ENCODE data around the gene DCBLD1.

DNA sequence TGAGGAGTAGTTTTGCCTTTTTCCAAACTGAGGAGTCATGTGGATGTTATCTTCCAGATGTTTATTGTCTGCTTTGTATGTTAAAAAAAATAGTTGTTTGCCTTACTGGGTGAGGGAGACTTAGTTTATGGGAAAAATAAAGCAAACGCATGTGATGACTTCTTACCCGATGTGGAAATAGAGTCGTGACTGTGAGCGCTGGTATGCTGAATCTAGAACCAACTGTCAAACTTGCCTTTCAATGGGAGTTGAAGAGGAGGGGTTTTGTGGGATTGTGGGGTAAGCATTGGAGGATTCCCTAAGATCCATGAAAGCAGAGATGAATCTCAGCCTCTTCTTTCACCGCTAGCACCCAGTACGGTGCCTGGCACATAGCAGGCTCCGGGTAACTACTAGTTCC is 5.3 kb downstream of the DCBLD1 start:
- TF ChIP-seq, protein P1, sequence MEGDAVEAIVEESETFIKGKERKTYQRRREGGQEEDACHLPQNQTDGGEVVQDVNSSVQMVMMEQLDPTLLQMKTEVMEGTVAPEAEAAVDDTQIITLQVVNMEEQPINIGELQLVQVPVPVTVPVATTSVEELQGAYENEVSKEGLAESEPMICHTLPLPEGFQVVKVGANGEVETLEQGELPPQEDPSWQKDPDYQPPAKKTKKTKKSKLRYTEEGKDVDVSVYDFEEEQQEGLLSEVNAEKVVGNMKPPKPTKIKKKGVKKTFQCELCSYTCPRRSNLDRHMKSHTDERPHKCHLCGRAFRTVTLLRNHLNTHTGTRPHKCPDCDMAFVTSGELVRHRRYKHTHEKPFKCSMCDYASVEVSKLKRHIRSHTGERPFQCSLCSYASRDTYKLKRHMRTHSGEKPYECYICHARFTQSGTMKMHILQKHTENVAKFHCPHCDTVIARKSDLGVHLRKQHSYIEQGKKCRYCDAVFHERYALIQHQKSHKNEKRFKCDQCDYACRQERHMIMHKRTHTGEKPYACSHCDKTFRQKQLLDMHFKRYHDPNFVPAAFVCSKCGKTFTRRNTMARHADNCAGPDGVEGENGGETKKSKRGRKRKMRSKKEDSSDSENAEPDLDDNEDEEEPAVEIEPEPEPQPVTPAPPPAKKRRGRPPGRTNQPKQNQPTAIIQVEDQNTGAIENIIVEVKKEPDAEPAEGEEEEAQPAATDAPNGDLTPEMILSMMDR (conservative IDR thresholded peaks at IDR 0.05; ENCODE audit: low read depth, low read length), result no peak
- TF ChIP-seq EZH2 (IDR thresholded peaks at IDR 0.05; ENCODE audit: borderline replicate concordance, low read depth, low read length, poor library complexity, severe bottlenecking), result no peak

All from A673 (cell line).